PC-9 (cell line): ENCODE data around the gene PLXNA3. TPM values are rescaled to one million over a fixed set of nuclear protein-coding genes. Genes with fewer than 3 reads are reported as not detected.

Experiments used
- BruUV-seq: library from RNA; stranded (reverse); fragments of 400-500 nt; replicated peaks from 2 replicates; lab custom pipeline; 2021; lab: Mats Ljungman, UMichigan
- CTCF ChIA-PET: fragments of 300-600 bp; sonication (Branson Sonifier 250); formaldehyde crosslinking; loops from one replicate; lab custom pipeline; 2022; ENCODE audit warnings: antibody characterized with exemption; lab: Charles Lee
- POLR2A ChIA-PET: fragments of 300-600 bp; sonication (Branson Sonifier 250); formaldehyde crosslinking; loops from one replicate; lab custom pipeline; 2022; ENCODE audit warnings: antibody characterized with exemption; ENCODE audit not compliant: unreplicated experiment; lab: Charles Lee
- DNase-seq, 2 experiments: peaks; one replicate each; pipeline versions ENCODE4 v3.0.0 to v3.0.0-alpha.2; 2015 to 2022; ENCODE audit warnings: mixed read lengths in 1 of 2
- H2AFZ ChIP-seq: fragments of 200-600 bp; sonication (generic); 2 replicates; pipeline ENCODE4 v1.8.1; 2017; ENCODE audit warnings: antibody characterized with exemption
- H3F3A ChIP-seq: fragments of 200-600 bp; sonication (generic); 2 replicates; pipeline ENCODE4 v1.8.1; 2017; ENCODE audit warnings: antibody characterized with exemption, mild to moderate bottlenecking, low read depth; ENCODE audit not compliant: insufficient read depth
- H3K27ac ChIP-seq: fragments of 200-600 bp; sonication (generic); 2 replicates; pipeline ENCODE4 v1.6.1; 2016; ENCODE audit warnings: mixed run types
- H3K27me3 ChIP-seq: fragments of 200-600 bp; sonication (generic); 2 replicates; pipeline ENCODE4 v1.6.1; 2016; ENCODE audit warnings: low read depth, mixed run types; ENCODE audit not compliant: insufficient read depth
- H3K36me3 ChIP-seq: fragments of 200-600 bp; sonication (generic); 2 replicates; pipeline ENCODE4 v1.6.1; 2016; ENCODE audit warnings: low read depth, mixed run types
- H3K4me1 ChIP-seq: fragments of 200-600 bp; sonication (generic); replicated peaks from 2 replicates; pipeline ENCODE4 v1.6.1; 2016; ENCODE audit warnings: mixed run types; ENCODE audit not compliant: insufficient read depth
- H3K4me2 ChIP-seq: fragments of 200-600 bp; sonication (generic); 2 replicates; pipeline ENCODE4 v1.6.1; 2017; ENCODE audit warnings: mixed run types
- H3K4me3 ChIP-seq: fragments of 200-600 bp; sonication (generic); 2 replicates; pipeline ENCODE4 v1.6.1; 2016; ENCODE audit warnings: mixed run types
- H3K79me2 ChIP-seq: fragments of 200-600 bp; sonication (generic); 2 replicates; pipeline ENCODE4 v1.6.1; 2017; ENCODE audit warnings: low read depth, mixed run types
- H3K9me2 ChIP-seq: fragments of 200-600 bp; sonication (generic); 2 replicates; pipeline ENCODE4 v1.8.1; 2017; ENCODE audit warnings: mild to moderate bottlenecking; ENCODE audit not compliant: insufficient read depth
- H3K9me3 ChIP-seq: fragments of 200-600 bp; sonication (generic); 2 replicates; pipeline ENCODE4 v1.8.1; 2016; ENCODE audit warnings: low read depth; ENCODE audit not compliant: insufficient read depth
- H4K20me1 ChIP-seq: fragments of 200-600 bp; sonication (generic); 2 replicates; pipeline ENCODE4 v1.8.1; 2017; ENCODE audit not compliant: insufficient read depth
- CTCF ChIP-seq: fragments of 200-600 bp; sonication (generic); conservative IDR thresholded peaks from 2 replicates; pipeline ENCODE4 v1.6.1; 2017; ENCODE audit warnings: mixed run types, antibody characterized with exemption, mild to moderate bottlenecking, moderate library complexity
- EZH2 ChIP-seq: fragments of 200-600 bp; sonication (generic); IDR thresholded peaks from 2 replicates; pipeline ENCODE4 v1.8.0; 2017; ENCODE audit warnings: antibody characterized with exemption, low read depth
- intact Hi-C: fragments of 100-400 bp; cut with micrococcal nuclease; formaldehyde crosslinking; loops from one replicate; pipeline ENCODE4 v1.10.0; 2022; ENCODE audit not compliant: unreplicated experiment
- total RNA-seq: library from RNA; stranded (reverse); gene quantifications from 2 replicates; pipeline ENCODE4 v1.2.3, GENCODE V29; 2021

PLXNA3 gene
- total RNA-seq, 1 experiment from 2014 or later: 124 TPM

- Histone ChIP-seq H3K9me2 (no peaks in the 10 kb centered on the region), H3F3A (no peaks in the 10 kb centered on the region), H3K27ac (no peak overlapping the region), H3K9me3 (no peaks in the 10 kb centered on the region), H3K79me2 (peaks cover 6% of the 10 kb centered on the region; the same call in 1 of the 2 replicates), H3K36me3 (no peaks in the 10 kb centered on the region), H2AFZ (no peak overlapping the region), H3K4me2 (no peak overlapping the region), H4K20me1 (no peaks in the 10 kb centered on the region), H3K4me1 (peaks cover 5% of the 10 kb centered on the region), H3K4me3 (no peak overlapping the region), H3K27me3 (no peaks in the 10 kb centered on the region)
- TF ChIP-seq EZH2 (no peak), CTCF (no peak)
- no peak for DNase-seq
- POLR2A ChIA-PET: no interaction called here
- CTCF ChIA-PET: no interaction called here
- intact Hi-C loops: no loop called here
- no TSS peak for BruUV-seq
Measured at GRCh38 chrX:154463611-154464220, 5.6 kb downstream of the PLXNA3 start.

GRCh38 chrX:154464806-154465365 lies 6.8 kb downstream of the PLXNA3 start:
- no peaks in the 10 kb centered on the region for H3K79me2 ChIP-seq
- H3F3A ChIP-seq: no peaks in the 10 kb centered on the region
- H4K20me1 ChIP-seq: no peaks in the 10 kb centered on the region
- CTCF ChIA-PET: no interaction called here
- no peak overlapping the region for H2AFZ ChIP-seq
- H3K4me2 ChIP-seq: no peak overlapping the region
- no peaks in the 10 kb centered on the region for H3K9me3 ChIP-seq
- TF ChIP-seq EZH2: no peak
- TF ChIP-seq CTCF: no peak
- no peak overlapping the region for H3K4me3 ChIP-seq
- no peak overlapping the region for H3K27ac ChIP-seq
- intact Hi-C loops: no loop called here
- H3K4me1 ChIP-seq: no peaks in the 10 kb centered on the region
- POLR2A ChIA-PET: no interaction called here
- BruUV-seq: no TSS peak
- no peaks in the 10 kb centered on the region for H3K36me3 ChIP-seq
- no peak for DNase-seq
- H3K9me2 ChIP-seq: no peaks in the 10 kb centered on the region
- H3K27me3 ChIP-seq: no peaks in the 10 kb centered on the region

GRCh38 chrX:154465601-154466000 lies 7.5 kb downstream of the PLXNA3 start:
- intact Hi-C loops: no loop called here
- POLR2A ChIA-PET: no interaction called here
- no peak for DNase-seq
- H3K9me3 ChIP-seq: no peaks in the 10 kb centered on the region
- CTCF ChIA-PET: no interaction called here
- no peaks in the 10 kb centered on the region for H4K20me1 ChIP-seq
- H3K9me2 ChIP-seq: no peaks in the 10 kb centered on the region
- no peaks in the 10 kb centered on the region for H3K27me3 ChIP-seq
- H3K27ac ChIP-seq: no peak overlapping the region
- H3K4me1 ChIP-seq: no peaks in the 10 kb centered on the region
- H3F3A ChIP-seq: no peaks in the 10 kb centered on the region
- no peaks in the 10 kb centered on the region for H3K79me2 ChIP-seq
- no peak overlapping the region for H3K4me3 ChIP-seq
- BruUV-seq: no TSS peak
- H3K4me2 ChIP-seq: no peak overlapping the region
- H3K36me3 ChIP-seq: no peaks in the 10 kb centered on the region
- H2AFZ ChIP-seq: no peak overlapping the region
- TF ChIP-seq EZH2: no peak
- TF ChIP-seq CTCF: no peak
